T-helper 1 cell treated with Interleukin-12 subunit alpha and Interleukin-12 subunit beta and Interleukin-4 antibody, amounts not matched to agents 30 ng/mL and 1 ng/mL, for 36 hours (primary cell): ENCODE data around the gene AP1M1. TPM values are rescaled to one million over a fixed set of nuclear protein-coding genes. Genes with fewer than 3 reads are reported as not detected.
"Not testable (repeated sequence)": the region's sequence is repeated elsewhere in the genome, so short reads cannot be mapped to it uniquely, and the experiment has no call there.

Source experiments
- intact Hi-C: fragments of 100-400 bp; cut with micrococcal nuclease; formaldehyde crosslinking; loops from one replicate; pipeline ENCODE4 v1.15.1; 2024
- total RNA-seq: library from RNA; stranded (reverse); gene quantifications from 2 replicates; pipeline ENCODE4 v1.2.3, GENCODE V29; 2022

Gene AP1M1
- total RNA-seq, result 142 and 158 TPM in 2 replicates

GRCh38 chr19:16197622-16198369 is at the start of gene AP1M1:
Gene AP1M1, plus strand, starts transcription at chr19:16197911. Its CDS starts 116 bp downstream, at chr19:16198027.
- intact Hi-C loops, result loop anchor here (1.0 to 5.0 kb wide), 10 partner anchors 12 to 431 kb away; partner anchors contain the start of genes C19orf44, CALR3, EPS15L1 and FAM32A

- intact Hi-C loops, result no loop called here
Measured at GRCh38 chr19:16148443-16149229, 49.1 kb upstream of the AP1M1 start.

- intact Hi-C loops, result no loop called here
Measured at GRCh38 chr19:16153582-16154336, 44.0 kb upstream of the AP1M1 start.

GRCh38 chr19:16154557-16154956 is 43.2 kb upstream of the AP1M1 start:
- intact Hi-C loops, result no loop called here

- intact Hi-C loops, result no loop called here
Measured at GRCh38 chr19:16155128-16155527, 42.6 kb upstream of the AP1M1 start.

GRCh38 chr19:16156904-16157303 is 40.8 kb upstream of the AP1M1 start:
- intact Hi-C loops, result no loop called here

- intact Hi-C loops, result no loop called here
Measured at GRCh38 chr19:16157601-16158000, 40.1 kb upstream of the AP1M1 start.

GRCh38 chr19:16159655-16160054 is 38.1 kb upstream of the AP1M1 start:
- intact Hi-C loops, result no loop called here

- intact Hi-C loops, result no loop called here
Measured at GRCh38 chr19:16160445-16160942, 37.2 kb upstream of the AP1M1 start.

GRCh38 chr19:16160943-16161560 is 36.7 kb upstream of the AP1M1 start:
- intact Hi-C loops, result no loop called here

GRCh38 chr19:16161840-16162239 is 35.9 kb upstream of the AP1M1 start:
- intact Hi-C loops, result no loop called here

- intact Hi-C loops, result no loop called here
Measured at GRCh38 chr19:16164222-16164890, 33.4 kb upstream of the AP1M1 start.

- intact Hi-C loops, result no loop called here
Measured at GRCh38 chr19:16166417-16166816, 31.3 kb upstream of the AP1M1 start.

GRCh38 chr19:16167055-16167454 is 30.7 kb upstream of the AP1M1 start:
- intact Hi-C loops, result no loop called here

GRCh38 chr19:16168465-16169081 is 29.1 kb upstream of the AP1M1 start:
- intact Hi-C loops, result no loop called here

GRCh38 chr19:16170134-16170533 is 27.6 kb upstream of the AP1M1 start:
- intact Hi-C loops, result no loop called here

GRCh38 chr19:16175954-16176353 is 21.8 kb upstream of the AP1M1 start:
- intact Hi-C loops, result no loop called here

- intact Hi-C loops, result not testable (repeated sequence)
Measured at GRCh38 chr19:16178866-16179265, 18.8 kb upstream of the AP1M1 start.

- intact Hi-C loops, result no loop called here
Measured at GRCh38 chr19:16180611-16181010, 17.1 kb upstream of the AP1M1 start.

- intact Hi-C loops, result loop anchor here (1.0 to 5.0 kb wide), 12 partner anchors 13 to 852 kb away; partner anchors contain the start of genes AKAP8, AP1M1, BRD4 and HSH2D
Measured at GRCh38 chr19:16184665-16185122, 13.0 kb upstream of the AP1M1 start.
